K562 (cell line): Measurements from ENCODE around the gene KIF5A. TPM values are rescaled to one million over a fixed set of nuclear protein-coding genes. Genes with fewer than 3 reads are reported as not detected.

Source experiments
- ARID3B ChIP-seq: fragments of 250-450 bp; sonication (Bioruptor Pico); IDR thresholded peaks from 2 replicates; pipeline ENCODE4 v1.4.0; 2020; ENCODE audit warnings: borderline replicate concordance
- ASH1L ChIP-seq: fragments of 450-650 bp; IDR thresholded peaks from 2 replicates; pipeline ENCODE4 v1.6.1; 2018; ENCODE audit warnings: borderline replicate concordance, mild to moderate bottlenecking, low read depth; ENCODE audit not compliant: partially characterized antibody
- ATF6 ChIP-seq: sonication (generic); formaldehyde crosslinking; IDR thresholded peaks from 2 replicates; pipeline ENCODE4 v1.4.0; 2020; ENCODE audit warnings: mild to moderate bottlenecking, missing genetic modification reagents
- FOXJ2 ChIP-seq: fragments of 200-800 bp; sonication (Bioruptor generic); IDR thresholded peaks from 2 replicates; pipeline ENCODE4 v1.6.1; 2016; ENCODE audit warnings: missing genetic modification characterization, missing compliant biosample characterization
- HDAC1 ChIP-seq, 2 experiments: fragments of 450-650 bp; IDR thresholded peaks; 2 replicates each; pipeline ENCODE4 v1.6.1; 2016 to 2017; ENCODE audit warnings: inconsistent platforms in 1 of 2, mild to moderate bottlenecking in 1 of 2, moderate library complexity in 1 of 2
- HDAC2 ChIP-seq: fragments of 450-650 bp; IDR thresholded peaks from 2 replicates; pipeline ENCODE4 v1.6.1; 2016; ENCODE audit warnings: mild to moderate bottlenecking
- HNRNPK ChIP-seq: fragments of 200-400 bp; formaldehyde crosslinking; IDR thresholded peaks from one replicate; pipeline ENCODE4 v1.6.1; 2018; ENCODE audit warnings: mild to moderate bottlenecking, low read depth, low read length; ENCODE audit not compliant: poor library complexity, severe bottlenecking
- KDM1A ChIP-seq, 2 experiments: fragments of 450-650 bp; IDR thresholded peaks; 2 replicates each; pipeline ENCODE4 v1.6.1; 2016; ENCODE audit warnings: mild to moderate bottlenecking in 2 of 2
- KDM5B ChIP-seq: fragments of 200-600 bp; sonication (generic); IDR thresholded peaks from 2 replicates; pipeline ENCODE4 v1.6.1; 2012; ENCODE audit warnings: low read depth, mild to moderate bottlenecking, moderate library complexity, low read length, control low read depth, inconsistent platforms; ENCODE audit not compliant: insufficient replicate concordance
- KLF10 ChIP-seq: fragments of 250-450 bp; sonication (Bioruptor Pico); IDR thresholded peaks from 2 replicates; pipeline ENCODE4 v1.6.1; 2021; ENCODE audit warnings: matching md5 sums
- KLF6 ChIP-seq: fragments of 250-450 bp; sonication (Bioruptor Pico); IDR thresholded peaks from 2 replicates; pipeline ENCODE4 v1.4.0; 2020; ENCODE audit warnings: mild to moderate bottlenecking, moderate library complexity, borderline replicate concordance
- MYBL2 ChIP-seq, 2 experiments: fragments of 450-650 bp in 1 of 2; sonication (generic) in 1 of 2; formaldehyde crosslinking in 1 of 2; IDR thresholded peaks; 2 replicates each; pipeline versions ENCODE4 v1.6.1 to v1.8.1; 2017 to 2022; ENCODE audit warnings: borderline replicate concordance in 1 of 2, inconsistent platforms in 1 of 2, low read depth in 1 of 2, mild to moderate bottlenecking in 1 of 2, missing genetic modification reagents in 1 of 2, moderate library complexity in 1 of 2
- NCOA4 ChIP-seq: fragments of 450-650 bp; IDR thresholded peaks from 2 replicates; pipeline ENCODE4 v1.6.1; 2018; ENCODE audit warnings: mild to moderate bottlenecking; ENCODE audit not compliant: partially characterized antibody
- SIX5 ChIP-seq, 2 experiments: IDR thresholded peaks; 2 replicates each; pipeline ENCODE4 v1.6.1; 2011; ENCODE audit warnings: low read length in 2 of 2, borderline replicate concordance in 1 of 2, low read depth in 1 of 2, mild to moderate bottlenecking in 1 of 2, moderate library complexity in 1 of 2; ENCODE audit not compliant: insufficient read depth in 1 of 2
- ZBTB8A ChIP-seq: fragments of 450-650 bp; IDR thresholded peaks from 2 replicates; pipeline ENCODE4 v1.6.1; 2018; ENCODE audit warnings: mild to moderate bottlenecking, moderate library complexity; ENCODE audit not compliant: partially characterized antibody
- ZC3H11A ChIP-seq: IDR thresholded peaks from 2 replicates; pipeline ENCODE4 v1.6.1; 2012; ENCODE audit warnings: low read depth, low read length, improper control_type of control experiment
- ZNF263 ChIP-seq: sonication (generic); formaldehyde crosslinking; IDR thresholded peaks from 2 replicates; pipeline ENCODE4 v1.8.0; 2022; ENCODE audit warnings: mild to moderate bottlenecking, missing genetic modification reagents, borderline replicate concordance
- ZNF282 ChIP-seq: sonication (generic); formaldehyde crosslinking; IDR thresholded peaks from 2 replicates; pipeline ENCODE4 v1.8.1; 2023; ENCODE audit warnings: missing genetic modification reagents
- ZNF408 ChIP-seq: fragments of 250-450 bp; sonication (Bioruptor Pico); IDR thresholded peaks from 2 replicates; pipeline ENCODE4 v1.4.0; 2020; ENCODE audit warnings: low read depth, mild to moderate bottlenecking, moderate library complexity
- ZNF436 ChIP-seq: fragments of 250-450, 450-650 bp; sonication (Bioruptor Pico); formaldehyde crosslinking; IDR thresholded peaks from 2 replicates; pipeline ENCODE4 v1.7.0; 2020; ENCODE audit warnings: mild to moderate bottlenecking
- polyA plus RNA-seq, 8 experiments: library from polyadenylated mRNA; depleted of rRNA in 4 of 8; stranded (reverse) in 5 of 8; unstranded in 3 of 8; fragments of >200 nt; fragmentation: Nextera tagmentation in 2 of 8; fragmentation: Illumina TruSeq in 1 of 8; extraction: Ambion mirVana in 2 of 8; extraction: Trizol in 1 of 8; gene quantifications; 2 replicates each; pipeline versions ENCODE4 v1.2.1 to v1.2.3, GENCODE V29; 2011 to 2014; ENCODE audit warnings: inconsistent platforms in 1 of 8, missing spikeins in 1 of 8
- total RNA-seq, 7 experiments: library from RNA; depleted of rRNA in 6 of 7; stranded (reverse); fragments of >200 nt in 6 of 7; fragmentation: Illumina TruSeq in 2 of 7; extraction: Trizol in 2 of 7; gene quantifications; 2 replicates each; pipeline versions ENCODE4 v1.2.1 to v1.2.3, GENCODE V29; 2011 to 2021; ENCODE audit warnings: low replicate concordance in 1 of 7

KIF5A gene
- total and polyA plus RNA-seq, 9 of the 15 experiments (the other 6 are each of a cell fraction or from before 2014, with no cell fraction given): 3.4 to 17.7 (median 8.0) TPM

GRCh38 chr12:57583008-57583831 is 33.4 kb downstream of the KIF5A start (continued):
- TF ChIP-seq KDM5B (no peak), ZC3H11A (no peak), NCOA4 (no peak), KLF6 (CRISPR knock-in tag) (no peak), ZNF436 (CRISPR knock-in tag) (peak; percentile 5; the same call in 1 of the 2 replicates), ARID3B (CRISPR knock-in tag) (no peak), FOXJ2 (no peak), ZNF282 (CRISPR knock-in tag) (no peak), MYBL2 (IDR thresholded peaks at IDR 0.05; ENCODE audit: low read depth) (no peak), MYBL2 (CRISPR knock-in tag; IDR thresholded peaks at IDR 0.05; ENCODE audit: borderline replicate concordance) (no peak), HDAC2 (no peak), ZNF263 (CRISPR knock-in tag) (no peak; the same call in 1 of the 2 replicates), ATF6 (CRISPR knock-in tag) (no peak), SIX5 (IDR thresholded peaks at IDR 0.05; ENCODE audit: borderline replicate concordance in 1 of 2, insufficient read depth in 1 of 2, low read depth in 1 of 2, low read length in 2 of 2) (no peak), KDM1A (IDR thresholded peaks at IDR 0.05) (peak; percentile 43 to 50; a peak in 2 of 4 replicates), ZNF408 (CRISPR knock-in tag) (no peak), KLF10 (CRISPR knock-in tag) (no peak), ZBTB8A (no peak), ASH1L (no peak), HNRNPK (no peak), HDAC1 (IDR thresholded peaks at IDR 0.05) (0 out of 4 replicates have a peak, but pooled peaks of 1 of the 2 experiments have one; percentile 18)
